ENCODE measurements around the gene NARS2. TPM values are rescaled to one million over a fixed set of nuclear protein-coding genes. Genes with fewer than 3 reads are reported as not detected.

Gene NARS2
- total RNA-seq, 4 donors from 2014 or later = 10.6 to 20.3 (median 12.9) TPM

- ATAC-seq (ENCODE audit: low FRiP score) = peak; percentile 51
- TF ChIP-seq, protein P1, sequence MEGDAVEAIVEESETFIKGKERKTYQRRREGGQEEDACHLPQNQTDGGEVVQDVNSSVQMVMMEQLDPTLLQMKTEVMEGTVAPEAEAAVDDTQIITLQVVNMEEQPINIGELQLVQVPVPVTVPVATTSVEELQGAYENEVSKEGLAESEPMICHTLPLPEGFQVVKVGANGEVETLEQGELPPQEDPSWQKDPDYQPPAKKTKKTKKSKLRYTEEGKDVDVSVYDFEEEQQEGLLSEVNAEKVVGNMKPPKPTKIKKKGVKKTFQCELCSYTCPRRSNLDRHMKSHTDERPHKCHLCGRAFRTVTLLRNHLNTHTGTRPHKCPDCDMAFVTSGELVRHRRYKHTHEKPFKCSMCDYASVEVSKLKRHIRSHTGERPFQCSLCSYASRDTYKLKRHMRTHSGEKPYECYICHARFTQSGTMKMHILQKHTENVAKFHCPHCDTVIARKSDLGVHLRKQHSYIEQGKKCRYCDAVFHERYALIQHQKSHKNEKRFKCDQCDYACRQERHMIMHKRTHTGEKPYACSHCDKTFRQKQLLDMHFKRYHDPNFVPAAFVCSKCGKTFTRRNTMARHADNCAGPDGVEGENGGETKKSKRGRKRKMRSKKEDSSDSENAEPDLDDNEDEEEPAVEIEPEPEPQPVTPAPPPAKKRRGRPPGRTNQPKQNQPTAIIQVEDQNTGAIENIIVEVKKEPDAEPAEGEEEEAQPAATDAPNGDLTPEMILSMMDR (IDR thresholded peaks at IDR 0.05) = no peak
Measured at GRCh38 chr11:78417175-78417887, 157.3 kb downstream of the NARS2 start, which contains the start of gene GAB2. TSS of gene GAB2 (minus strand) at chr11:78417820. CDS start at chr11:78417720, 100 bp downstream.

GRCh38 chr11:78416285-78417174 is 158.1 kb downstream of the NARS2 start:
- peak; percentile 58 for DNase-seq (ENCODE audit: low spot score)
- TF ChIP-seq, protein P1 (IDR thresholded peaks at IDR 0.05) = no peak
- peak; percentile 54 for ATAC-seq (ENCODE audit: low FRiP score)

More at GRCh38 chr11:78417175-78417887, 157.3 kb downstream of the NARS2 start, which contains the start of gene GAB2:
- no peak for DNase-seq (ENCODE audit: low spot score)

GRCh38 chr11:78415338-78415737 is 159.3 kb downstream of the NARS2 start:
- TF ChIP-seq, protein P1 (IDR thresholded peaks at IDR 0.05) = no peak
- ATAC-seq (ENCODE audit: low FRiP score) = no peak
- no peak for DNase-seq (ENCODE audit: low spot score)

GRCh38 chr11:78414321-78415051 is 160.2 kb downstream of the NARS2 start:
- no peak for ATAC-seq (ENCODE audit: low FRiP score)
- TF ChIP-seq, protein P1 (IDR thresholded peaks at IDR 0.05) = no peak
- DNase-seq (ENCODE audit: low spot score) = no peak

GRCh38 chr11:78408619-78409018 is 166.0 kb downstream of the NARS2 start:
- no peak for ATAC-seq (ENCODE audit: low FRiP score)
- no peak for DNase-seq (ENCODE audit: low spot score)

GRCh38 chr11:78406568-78407196 is 168.0 kb downstream of the NARS2 start:
- ATAC-seq (ENCODE audit: low FRiP score) (no peak), DNase-seq (ENCODE audit: low spot score) (no peak)
- TF ChIP-seq, protein P1 (IDR thresholded peaks at IDR 0.05) = no peak

More at GRCh38 chr11:78408619-78409018, 166.0 kb downstream of the NARS2 start:
- TF ChIP-seq, protein P1 (IDR thresholded peaks at IDR 0.05) = no peak
